Spleen (tissue), 7 donors: Measurements from ENCODE around the gene CDC42EP5.

Experiments used
- POLR2AphosphoS5 ChIP-seq, 3 donors: sonication (generic); formaldehyde crosslinking; IDR thresholded peaks; one replicate each; pipeline ENCODE4 v1.5.1; 2017; ENCODE audit warnings: antibody characterized with exemption in 3 of 3
- TF ChIP-seq, protein P1 (sequence below), 11 experiments: fragments of 200-600 bp in 7 of 11; fragments of 450-650 bp in 4 of 11; sonication (generic) in 4 of 11; IDR thresholded peaks in 8 of 11; conservative IDR thresholded peaks in 3 of 11; 1 replicate in 7 of 11; 2 replicates in 4 of 11; pipeline versions ENCODE4 v1.4.0 to v1.8.0; 2016 to 2021; ENCODE audit warnings: antibody characterized with exemption in 11 of 11, inconsistent platforms in 4 of 11, mild to moderate bottlenecking in 1 of 11
- donor health status: DM: no; HTN: no; CAD: no; lungs with moderate emphysema.
- donor health status: DM: no; HTN: no; CAD: no.
- donor health status: DM: no; HTN: no; CAD: no.

GRCh38 chr19:54457773-54458647 lies 15.1 kb downstream of the CDC42EP5 start:
- TF ChIP-seq, protein P1, sequence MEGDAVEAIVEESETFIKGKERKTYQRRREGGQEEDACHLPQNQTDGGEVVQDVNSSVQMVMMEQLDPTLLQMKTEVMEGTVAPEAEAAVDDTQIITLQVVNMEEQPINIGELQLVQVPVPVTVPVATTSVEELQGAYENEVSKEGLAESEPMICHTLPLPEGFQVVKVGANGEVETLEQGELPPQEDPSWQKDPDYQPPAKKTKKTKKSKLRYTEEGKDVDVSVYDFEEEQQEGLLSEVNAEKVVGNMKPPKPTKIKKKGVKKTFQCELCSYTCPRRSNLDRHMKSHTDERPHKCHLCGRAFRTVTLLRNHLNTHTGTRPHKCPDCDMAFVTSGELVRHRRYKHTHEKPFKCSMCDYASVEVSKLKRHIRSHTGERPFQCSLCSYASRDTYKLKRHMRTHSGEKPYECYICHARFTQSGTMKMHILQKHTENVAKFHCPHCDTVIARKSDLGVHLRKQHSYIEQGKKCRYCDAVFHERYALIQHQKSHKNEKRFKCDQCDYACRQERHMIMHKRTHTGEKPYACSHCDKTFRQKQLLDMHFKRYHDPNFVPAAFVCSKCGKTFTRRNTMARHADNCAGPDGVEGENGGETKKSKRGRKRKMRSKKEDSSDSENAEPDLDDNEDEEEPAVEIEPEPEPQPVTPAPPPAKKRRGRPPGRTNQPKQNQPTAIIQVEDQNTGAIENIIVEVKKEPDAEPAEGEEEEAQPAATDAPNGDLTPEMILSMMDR (IDR thresholded peaks at IDR 0.05 in 8 of 11, conservative IDR thresholded peaks at IDR 0.05 in 3 of 11), result no peak
- peak in 1 of 3 donors; percentile 50 for TF ChIP-seq POLR2AphosphoS5 (IDR thresholded peaks at IDR 0.05)
